IMR-90 (cell line): Measurements from ENCODE around the gene KLHL8. TPM values are rescaled to one million over a fixed set of nuclear protein-coding genes. Genes with fewer than 3 reads are reported as not detected.

Source experiments
- ATAC-seq: fragments of 200-7000 bp; cut with Tn5 transposase; 2 replicates; pipeline ENCODE4 v1.9.1; 2020; ENCODE audit warnings: low read depth, mild to moderate bottlenecking, moderate library complexity
- BruUV-seq: library from RNA; stranded (reverse); fragments of 400-500 nt; replicated peaks from 2 replicates; lab custom pipeline; 2021; lab: Mats Ljungman, UMichigan
- CTCF ChIA-PET: fragments of 300-600 bp; formaldehyde crosslinking; extraction: SDS; loops from one replicate; lab custom pipeline; 2021; ENCODE audit warnings: antibody characterized with exemption; lab: Yijun Ruan, JAX
- POLR2A ChIA-PET: fragments of 300-600 bp; sonication (Branson Sonifier 250); formaldehyde crosslinking; loops from one replicate; lab custom pipeline; 2022; ENCODE audit warnings: antibody characterized with exemption; ENCODE audit not compliant: unreplicated experiment; lab: Charles Lee
- DNase-seq: peaks from one replicate; pipeline ENCODE4 v3.0.0; 2013
- H2AFZ ChIP-seq: replicated peaks from 2 replicates; pipeline ENCODE3; 2013; ENCODE audit warnings: low read length, mild to moderate bottlenecking; ENCODE audit not compliant: poor library complexity
- H2AK5ac ChIP-seq: 2 replicates; pipeline ENCODE4 v1.6.1; 2013; ENCODE audit warnings: low read depth, low read length, inconsistent platforms
- H2AK9ac ChIP-seq: replicated peaks from 2 replicates; pipeline ENCODE3; 2013; ENCODE audit warnings: mild to moderate bottlenecking, low read depth, low read length, moderate library complexity; ENCODE audit not compliant: poor library complexity
- H2BK120ac ChIP-seq: 2 replicates; pipeline ENCODE4 v1.6.1; 2013; ENCODE audit warnings: low read depth, low read length, inconsistent platforms
- H2BK15ac ChIP-seq: 3 replicates; pipeline ENCODE4 v1.6.1; 2013; ENCODE audit warnings: low read depth, low read length, inconsistent platforms
- H2BK20ac ChIP-seq: 2 replicates; pipeline ENCODE4 v1.6.1; 2013; ENCODE audit warnings: low read depth, mild to moderate bottlenecking, inconsistent platforms, low read length, moderate library complexity
- H2BK5ac ChIP-seq: 2 replicates; pipeline ENCODE4 v1.6.1; 2013; ENCODE audit warnings: mild to moderate bottlenecking, low read depth, low read length, inconsistent platforms; ENCODE audit not compliant: poor library complexity, severe bottlenecking
- H3K14ac ChIP-seq: replicated peaks from 2 replicates; pipeline ENCODE4 v1.6.1; 2013; ENCODE audit warnings: low read depth, low read length, inconsistent platforms
- H3K18ac ChIP-seq: 2 replicates; pipeline ENCODE4 v1.6.1; 2013; ENCODE audit warnings: low read depth, low read length, control low read depth
- H3K23ac ChIP-seq: 2 replicates; pipeline ENCODE4 v1.6.1; 2013; ENCODE audit warnings: low read depth, low read length, inconsistent platforms
- H3K27ac ChIP-seq: 2 replicates; pipeline ENCODE4 v1.5.1; 2013; ENCODE audit warnings: mild to moderate bottlenecking, control low read depth, low read length; ENCODE audit not compliant: insufficient read depth
- H3K27me3 ChIP-seq: 2 replicates; pipeline ENCODE4 v1.6.1; 2013; ENCODE audit warnings: low read length; ENCODE audit not compliant: control insufficient read depth, insufficient read depth
- H3K36me3 ChIP-seq: 2 replicates; pipeline ENCODE4 v1.6.1; 2013; ENCODE audit warnings: low read length, mixed read lengths; ENCODE audit not compliant: control insufficient read depth, insufficient read depth
- H3K4ac ChIP-seq: 2 replicates; pipeline ENCODE4 v1.6.1; 2013; ENCODE audit warnings: low read depth, low read length, inconsistent platforms
- H3K4me1 ChIP-seq: 2 replicates; pipeline ENCODE4 v1.6.1; 2013; ENCODE audit warnings: low read length, mixed read lengths; ENCODE audit not compliant: control insufficient read depth, insufficient read depth
- H3K4me2 ChIP-seq: 2 replicates; pipeline ENCODE4 v1.6.1; 2013; ENCODE audit warnings: low read depth, mild to moderate bottlenecking, control low read depth, low read length, moderate library complexity
- H3K4me3 ChIP-seq: 2 replicates; pipeline ENCODE4 v1.5.1; 2013; ENCODE audit warnings: low read depth, mild to moderate bottlenecking, control low read depth, low read length, moderate library complexity; ENCODE audit not compliant: insufficient read depth
- H3K56ac ChIP-seq: 2 replicates; pipeline ENCODE4 v1.6.1; 2013; ENCODE audit warnings: low read length, inconsistent platforms; ENCODE audit not compliant: insufficient read depth; ENCODE audit errors: extremely low read depth
- H3K79me1 ChIP-seq, 2 experiments: 2 replicates each; pipeline ENCODE4 v1.6.1; 2013; ENCODE audit warnings: low read length in 2 of 2, inconsistent platforms in 1 of 2, low read depth in 1 of 2
- H3K9ac ChIP-seq: 2 replicates; pipeline ENCODE4 v1.6.1; 2013; ENCODE audit warnings: low read depth, low read length, control low read depth
- H3K9me1 ChIP-seq: 2 replicates; pipeline ENCODE4 v1.6.1; 2013; ENCODE audit warnings: low read length, inconsistent platforms; ENCODE audit not compliant: insufficient read depth
- H3K9me3 ChIP-seq: 2 replicates; pipeline ENCODE4 v1.6.1; 2013; ENCODE audit warnings: low read length; ENCODE audit not compliant: control insufficient read depth, insufficient read depth
- H4K20me1 ChIP-seq: 2 replicates; pipeline ENCODE4 v1.6.1; 2013; ENCODE audit warnings: low read length, inconsistent platforms; ENCODE audit not compliant: insufficient read depth
- H4K5ac ChIP-seq: 2 replicates; pipeline ENCODE4 v1.6.1; 2013; ENCODE audit warnings: mild to moderate bottlenecking, low read depth, low read length, control low read depth
- H4K8ac ChIP-seq, 2 experiments: 2 replicates each; pipeline ENCODE4 v1.6.1; 2013; ENCODE audit warnings: low read depth in 2 of 2, low read length in 2 of 2, control low read depth in 1 of 2, inconsistent platforms in 1 of 2
- H4K91ac ChIP-seq: 2 replicates; pipeline ENCODE4 v1.6.1; 2013; ENCODE audit warnings: low read depth, low read length, inconsistent platforms; ENCODE audit not compliant: insufficient read depth
- MAZ ChIP-seq: IDR thresholded peaks from 2 replicates; pipeline ENCODE4 v1.6.1; 2012; ENCODE audit warnings: low read depth, mild to moderate bottlenecking, low read length, improper control_type of control experiment, moderate library complexity, borderline replicate concordance
- USF2 ChIP-seq: fragments of 150-350 bp; IDR thresholded peaks from 2 replicates; pipeline ENCODE4 v1.6.1; 2017; ENCODE audit warnings: mild to moderate bottlenecking, antibody characterized with exemption, low read length, low read depth
- WGBS, 2 experiments: methylation state at CpG; one replicate each; pipeline versions ENCODE4 v1.1.5 to v1.1.7; 2013; ENCODE audit warnings: missing lambda C conversion rate in 2 of 2; ENCODE audit not compliant: insufficient read length in 1 of 2; ENCODE audit errors: extremely low coverage in 2 of 2; 5-methylcytosine and 5-hydroxymethylcytosine counted together
- dilution Hi-C: fragments of 300-500 bp; cut with HindIII; formaldehyde crosslinking; loops from one replicate; pipeline ENCODE4 v1.14.3; 2018; ENCODE audit warnings: low sequenced_read_pairs; ENCODE audit not compliant: unreplicated experiment
- in situ Hi-C: fragments of 300-500 bp; cut with MboI; formaldehyde crosslinking; loops from 3 replicates; pipeline ENCODE4 v1.14.3; 2019; ENCODE audit warnings: low sequenced_read_pairs, inconsistent platforms, mixed read lengths
- intact Hi-C: fragments of 100-400 bp; cut with micrococcal nuclease; formaldehyde crosslinking; loops from 2 replicates; pipeline ENCODE4 v1.10.0; 2022
- polyA plus RNA-seq, 3 experiments: library from polyadenylated mRNA; depleted of rRNA; stranded (reverse); fragments of >200 nt; gene quantifications; 2 replicates each; pipeline ENCODE4 v1.2.3, GENCODE V29; 2012; ENCODE audit warnings: low replicate concordance in 1 of 3
- total RNA-seq: library from RNA; depleted of rRNA; stranded (reverse); fragments of >200 nt; gene quantifications from 2 replicates; pipeline ENCODE4 v1.2.3, GENCODE V29; 2012

The KLHL8 gene
- total and polyA plus RNA-seq, 2 of the 4 experiments (the other 2 are of a cell fraction): 3.1 to 9.5 TPM

GRCh38 chr4:87240341-87240740 lies 19.9 kb upstream of the KLHL8 start:
- Histone ChIP-seq H3K9ac (no peak overlapping the region; the same call in 1 of the 2 replicates), H2AK5ac (no peak overlapping the region), H2BK120ac (peak overlapping the region; percentile 72), H4K8ac (peak overlapping the region in 1 of 2 experiments; percentile 64; a peak in 1 of 4 replicates), H2AK9ac (no peak overlapping the region), H2AFZ (no peak overlapping the region), H3K23ac (no peak overlapping the region), H2BK5ac (peak overlapping the region; percentile 70), H3K18ac (peak overlapping the region; percentile 57; the same call in 1 of the 2 replicates), H3K4me3 (no peak overlapping the region), H3K27me3 (no peaks in the 10 kb centered on the region), H3K4me1 (peaks cover 2% of the 10 kb centered on the region), H4K20me1 (no peaks in the 10 kb centered on the region), H3K79me1 (no peaks in the 10 kb centered on the region), H3K4ac (no peak overlapping the region; the same call in 1 of the 2 replicates), H3K9me1 (no peaks in the 10 kb centered on the region), H2BK15ac (no peak overlapping the region), H3K14ac (no peak overlapping the region), H4K91ac (no peak overlapping the region), H3K4me2 (peak overlapping the region; percentile 76), H3K9me3 (peaks cover 5% of the 10 kb centered on the region), H3K56ac (peak overlapping the region; percentile 62; the same call in 1 of the 2 replicates), H4K5ac (peak overlapping the region; percentile 11; the same call in 1 of the 2 replicates), H2BK20ac (peak overlapping the region; percentile 57; the same call in 1 of the 2 replicates), H3K27ac (no peak overlapping the region), H3K36me3 (no peaks in the 10 kb centered on the region)
- ChIA-PET POLR2A (interaction anchor here (1.0 kb wide), 1 partner anchor 21 kb away, joined by 3 read pairs; no protein-coding TSS in a partner anchor), CTCF (interaction anchor here (1.9 kb wide), 1 partner anchor 90 kb away, joined by 8 read pairs; no protein-coding TSS in a partner anchor)
- in situ Hi-C loops (loop anchor here (25.0 kb wide), 1 partner anchor 728 kb away; no protein-coding TSS in a partner anchor), intact Hi-C loops (no loop called here), dilution Hi-C loops (no loop called here)
- ATAC-seq (peak; percentile 64), DNase-seq (no peak)
- no CpG with 5 or more reads among the region's 1 CpG for WGBS, 2 experiments
- BruUV-seq: no TSS peak
- TF ChIP-seq MAZ: no peak
- TF ChIP-seq USF2: peak; percentile 78
